GM23338 (cell line): ENCODE results near the gene ENTPD3. TPM values are rescaled to one million over a fixed set of nuclear protein-coding genes. Genes with fewer than 3 reads are reported as not detected.
A peak's percentile ranks its signal among the peaks of the same experiment; 100 is the strongest.

Experiments
- ATAC-seq: fragments of 200-7000 bp; cut with Tn5 transposase; 3 replicates; pipeline ENCODE4 v1.9.1; 2020
- DNase-seq: peaks from one replicate; pipeline ENCODE4 v3.0.0-alpha.2; 2015; ENCODE audit warnings: low spot score
- H2AFZ ChIP-seq: fragments of 200-600 bp; sonication (generic); 2 replicates; pipeline ENCODE4 v1.8.0; 2016; ENCODE audit warnings: antibody characterized with exemption, mild to moderate bottlenecking, moderate library complexity
- H3F3A ChIP-seq: fragments of 200-600 bp; sonication (generic); replicated peaks from 2 replicates; pipeline ENCODE4 v1.8.0; 2017; ENCODE audit warnings: antibody characterized with exemption, mixed run types, low read depth
- H3K27ac ChIP-seq: fragments of 200-600 bp; sonication (generic); 2 replicates; pipeline ENCODE4 v1.6.1; 2016; ENCODE audit warnings: low read depth
- H3K27me3 ChIP-seq: fragments of 200-600 bp; sonication (generic); 2 replicates; pipeline ENCODE4 v1.8.0; 2016; ENCODE audit warnings: mild to moderate bottlenecking, mixed run types, moderate library complexity; ENCODE audit not compliant: insufficient read depth
- H3K36me3 ChIP-seq: fragments of 200-600 bp; sonication (generic); 2 replicates; pipeline ENCODE4 v1.8.0; 2016; ENCODE audit warnings: mild to moderate bottlenecking; ENCODE audit not compliant: insufficient read depth
- H3K4me1 ChIP-seq: fragments of 200-600 bp; sonication (generic); 2 replicates; pipeline ENCODE4 v1.8.0; 2016; ENCODE audit warnings: mild to moderate bottlenecking, moderate library complexity; ENCODE audit not compliant: insufficient read depth
- H3K4me2 ChIP-seq: fragments of 200-600 bp; sonication (generic); 2 replicates; pipeline ENCODE4 v1.7.1; 2017; ENCODE audit warnings: mixed run types
- H3K4me3 ChIP-seq: fragments of 200-600 bp; sonication (generic); 2 replicates; pipeline ENCODE4 v1.6.1; 2016; ENCODE audit warnings: mixed run types
- H3K79me2 ChIP-seq: fragments of 200-600 bp; sonication (generic); replicated peaks from 2 replicates; pipeline ENCODE4 v1.8.0; 2017; ENCODE audit warnings: mild to moderate bottlenecking; ENCODE audit not compliant: insufficient read depth
- H3K9me2 ChIP-seq: fragments of 200-600 bp; sonication (generic); 2 replicates; pipeline ENCODE4 v1.8.0; 2017; ENCODE audit not compliant: insufficient read depth
- H4K20me1 ChIP-seq: fragments of 200-600 bp; sonication (generic); replicated peaks from 2 replicates; pipeline ENCODE4 v1.8.0; 2017; ENCODE audit warnings: mild to moderate bottlenecking; ENCODE audit not compliant: insufficient read depth
- H3K27ac Mint-ChIP-seq: 2 replicates; pipeline ENCODE4 v1.8.0; 2020; ENCODE audit warnings: inconsistent platforms, mild to moderate bottlenecking, moderate library complexity, mixed read lengths
- H3K27me3 Mint-ChIP-seq: 3 replicates; pipeline ENCODE4 v1.8.0; 2022; ENCODE audit warnings: low read depth, mild to moderate bottlenecking, moderate library complexity, mixed read lengths, inconsistent platforms; ENCODE audit not compliant: insufficient read depth, poor library complexity
- H3K36me3 Mint-ChIP-seq: 3 replicates; pipeline ENCODE4 v1.8.0; 2021; ENCODE audit warnings: low read depth, mild to moderate bottlenecking, inconsistent platforms, moderate library complexity, mixed read lengths
- H3K4me1 Mint-ChIP-seq: 3 replicates; pipeline ENCODE4 v1.8.0; 2020; ENCODE audit warnings: mild to moderate bottlenecking, inconsistent platforms, mixed read lengths
- H3K4me3 Mint-ChIP-seq: 3 replicates; pipeline ENCODE4 v1.8.0; 2021; ENCODE audit warnings: moderate library complexity, mild to moderate bottlenecking, inconsistent platforms, mixed read lengths
- H3K9me3 Mint-ChIP-seq: 3 replicates; pipeline ENCODE4 v1.8.0; 2020; ENCODE audit warnings: moderate library complexity, mild to moderate bottlenecking, inconsistent platforms, mixed read lengths
- EZH2 ChIP-seq: fragments of 200-600 bp; sonication (generic); IDR thresholded peaks from one replicate; pipeline ENCODE4 v1.8.0; 2017; ENCODE audit warnings: antibody characterized with exemption, mild to moderate bottlenecking, low read depth; ENCODE audit not compliant: unreplicated experiment
- EZH2phosphoT487 ChIP-seq: fragments of 200-600 bp; sonication (generic); IDR thresholded peaks from one replicate; pipeline ENCODE4 v1.8.1; 2018; ENCODE audit warnings: antibody characterized with exemption; ENCODE audit not compliant: unreplicated experiment
- JUNB ChIP-seq: IDR thresholded peaks from one replicate; pipeline ENCODE4 v1.6.1; 2016; ENCODE audit warnings: antibody characterized with exemption; ENCODE audit not compliant: unreplicated experiment
- NANOG ChIP-seq: IDR thresholded peaks from 2 replicates; pipeline ENCODE4 v1.6.1; 2016; ENCODE audit warnings: antibody characterized with exemption, borderline replicate concordance
- POLR2AphosphoS5 ChIP-seq: IDR thresholded peaks from 2 replicates; pipeline ENCODE4 v1.6.1; 2016; ENCODE audit warnings: antibody characterized with exemption, low read depth
- STAT1 ChIP-seq: IDR thresholded peaks from one replicate; pipeline ENCODE4 v1.6.1; 2016; ENCODE audit warnings: antibody characterized with exemption; ENCODE audit not compliant: unreplicated experiment
- ZNF114 ChIP-seq: fragments of 250-450 bp; sonication (Bioruptor Pico); IDR thresholded peaks from 2 replicates; pipeline ENCODE4 v1.5.0; 2020; ENCODE audit warnings: mild to moderate bottlenecking, moderate library complexity
- ZNF331 ChIP-seq: fragments of 250-450 bp; sonication (Bioruptor Pico); IDR thresholded peaks from 2 replicates; pipeline ENCODE4 v1.5.0; 2020; ENCODE audit warnings: low read depth, mild to moderate bottlenecking, moderate library complexity
- polyA plus RNA-seq: library from polyadenylated mRNA; unstranded; fragments of >200 nt; fragmentation: Nextera tagmentation; extraction: Ambion mirVana; gene quantifications from 2 replicates; pipeline ENCODE4 v1.2.1, GENCODE V29; 2016
- total RNA-seq: library from RNA; depleted of rRNA; stranded (reverse); fragments of >200 nt; shearing (Covaris generic); gene quantifications from 2 replicates; pipeline ENCODE4 v1.2.3, GENCODE V29; 2014
- TF ChIP-seq, protein P1 (sequence below), 2 experiments: fragments of 200-600 bp in 1 of 2; sonication (generic) in 1 of 2; conservative IDR thresholded peaks; 2 replicates each; pipeline versions ENCODE4 v1.5.1 to v1.6.1; 2016 to 2017; ENCODE audit warnings: antibody characterized with exemption in 2 of 2, low read depth in 2 of 2, mild to moderate bottlenecking in 2 of 2, moderate library complexity in 1 of 2
- TF ChIP-seq, protein P2 (sequence below): IDR thresholded peaks from 2 replicates; pipeline ENCODE4 v1.6.1; 2016; ENCODE audit warnings: antibody characterized with exemption
- TF ChIP-seq, protein P3 (sequence below): fragments of 250-450 bp; sonication (Bioruptor Pico); IDR thresholded peaks from 2 replicates; pipeline ENCODE4 v1.5.0; 2020; ENCODE audit warnings: mild to moderate bottlenecking, moderate library complexity

The ENTPD3 gene
- total and polyA plus RNA-seq, 2 experiments from 2014 or later: 0.32 to 0.63 TPM

DNA sequence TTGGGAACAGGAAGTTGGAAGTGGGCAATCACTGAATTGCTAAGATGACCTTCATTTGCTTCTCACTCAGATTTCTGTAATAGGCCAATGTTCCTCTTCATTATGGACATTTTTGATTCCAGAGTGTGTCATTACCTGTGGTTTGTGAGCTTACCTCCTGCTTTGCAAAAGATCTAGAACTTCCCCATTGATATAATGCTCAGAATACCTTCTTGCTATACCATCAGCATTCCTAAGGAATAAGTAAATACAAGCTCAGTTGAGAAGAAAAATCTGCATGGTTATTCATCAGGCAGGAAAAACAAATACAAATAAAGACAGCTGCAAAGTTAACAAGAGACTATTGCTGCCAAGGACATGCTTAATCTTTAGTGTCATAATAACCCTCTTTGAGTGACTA is 64.6 kb downstream of the ENTPD3 start (continued):
- TF ChIP-seq, protein P1, sequence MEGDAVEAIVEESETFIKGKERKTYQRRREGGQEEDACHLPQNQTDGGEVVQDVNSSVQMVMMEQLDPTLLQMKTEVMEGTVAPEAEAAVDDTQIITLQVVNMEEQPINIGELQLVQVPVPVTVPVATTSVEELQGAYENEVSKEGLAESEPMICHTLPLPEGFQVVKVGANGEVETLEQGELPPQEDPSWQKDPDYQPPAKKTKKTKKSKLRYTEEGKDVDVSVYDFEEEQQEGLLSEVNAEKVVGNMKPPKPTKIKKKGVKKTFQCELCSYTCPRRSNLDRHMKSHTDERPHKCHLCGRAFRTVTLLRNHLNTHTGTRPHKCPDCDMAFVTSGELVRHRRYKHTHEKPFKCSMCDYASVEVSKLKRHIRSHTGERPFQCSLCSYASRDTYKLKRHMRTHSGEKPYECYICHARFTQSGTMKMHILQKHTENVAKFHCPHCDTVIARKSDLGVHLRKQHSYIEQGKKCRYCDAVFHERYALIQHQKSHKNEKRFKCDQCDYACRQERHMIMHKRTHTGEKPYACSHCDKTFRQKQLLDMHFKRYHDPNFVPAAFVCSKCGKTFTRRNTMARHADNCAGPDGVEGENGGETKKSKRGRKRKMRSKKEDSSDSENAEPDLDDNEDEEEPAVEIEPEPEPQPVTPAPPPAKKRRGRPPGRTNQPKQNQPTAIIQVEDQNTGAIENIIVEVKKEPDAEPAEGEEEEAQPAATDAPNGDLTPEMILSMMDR (conservative IDR thresholded peaks at IDR 0.05; ENCODE audit: low read depth in 2 of 2): no peak
- TF ChIP-seq ZNF331 (CRISPR knock-in tag) (no peak), ZNF114 (CRISPR knock-in tag) (no peak), STAT1 (no peak), POLR2AphosphoS5 (no peak), NANOG (no peak)
- TF ChIP-seq, protein P2, sequence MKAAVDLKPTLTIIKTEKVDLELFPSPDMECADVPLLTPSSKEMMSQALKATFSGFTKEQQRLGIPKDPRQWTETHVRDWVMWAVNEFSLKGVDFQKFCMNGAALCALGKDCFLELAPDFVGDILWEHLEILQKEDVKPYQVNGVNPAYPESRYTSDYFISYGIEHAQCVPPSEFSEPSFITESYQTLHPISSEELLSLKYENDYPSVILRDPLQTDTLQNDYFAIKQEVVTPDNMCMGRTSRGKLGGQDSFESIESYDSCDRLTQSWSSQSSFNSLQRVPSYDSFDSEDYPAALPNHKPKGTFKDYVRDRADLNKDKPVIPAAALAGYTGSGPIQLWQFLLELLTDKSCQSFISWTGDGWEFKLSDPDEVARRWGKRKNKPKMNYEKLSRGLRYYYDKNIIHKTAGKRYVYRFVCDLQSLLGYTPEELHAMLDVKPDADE: no peak

DNA sequence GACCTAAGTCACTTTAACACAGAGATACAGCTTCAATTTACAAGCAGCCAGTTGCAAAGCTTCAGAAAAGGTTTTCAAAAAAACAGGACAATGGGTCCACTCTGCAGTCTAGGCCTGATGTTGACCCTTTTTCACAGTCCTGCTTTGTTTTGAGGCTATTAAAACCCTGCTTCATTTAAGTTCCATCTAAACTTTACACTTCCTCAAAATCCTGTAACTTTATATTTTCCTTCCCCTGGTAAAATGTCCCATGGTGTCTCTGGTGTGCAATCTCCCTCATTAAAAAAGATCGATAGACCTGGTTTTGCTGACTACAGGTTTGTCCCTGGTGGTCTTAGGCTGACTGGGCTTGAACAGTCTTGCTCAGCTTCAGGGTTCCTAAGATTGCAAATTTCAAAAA is 65.1 kb downstream of the ENTPD3 start:
- no peak for DNase-seq
- Histone ChIP-seq H3K4me2 (peak overlapping the region; percentile 80), H3K4me3 (peak overlapping the region; percentile 59), H3F3A (no peaks in the 10 kb centered on the region), H3K4me1 (no peaks in the 10 kb centered on the region), H3K27ac (peak overlapping the region; percentile 81), H4K20me1 (no peaks in the 10 kb centered on the region), H3K79me2 (no peaks in the 10 kb centered on the region), H3K36me3 (no peaks in the 10 kb centered on the region), H2AFZ (0 out of 2 replicates have a peak overlapping the region, but pooled peaks have one; percentile 30), H3K27me3 (no peaks in the 10 kb centered on the region), H3K9me2 (no peaks in the 10 kb centered on the region)
- peak overlapping the region; percentile 98 for H3K27ac Mint-ChIP-seq
- no peak for ATAC-seq
- H3K27me3 Mint-ChIP-seq: peaks cover 2% of the 10 kb centered on the region
- H3K36me3 Mint-ChIP-seq: peaks cover 5% of the 10 kb centered on the region
- peak overlapping the region; percentile 90 for H3K4me3 Mint-ChIP-seq
- H3K9me3 Mint-ChIP-seq: no peaks in the 10 kb centered on the region
- peaks cover 9% of the 10 kb centered on the region for H3K4me1 Mint-ChIP-seq
- TF ChIP-seq, protein P3, sequence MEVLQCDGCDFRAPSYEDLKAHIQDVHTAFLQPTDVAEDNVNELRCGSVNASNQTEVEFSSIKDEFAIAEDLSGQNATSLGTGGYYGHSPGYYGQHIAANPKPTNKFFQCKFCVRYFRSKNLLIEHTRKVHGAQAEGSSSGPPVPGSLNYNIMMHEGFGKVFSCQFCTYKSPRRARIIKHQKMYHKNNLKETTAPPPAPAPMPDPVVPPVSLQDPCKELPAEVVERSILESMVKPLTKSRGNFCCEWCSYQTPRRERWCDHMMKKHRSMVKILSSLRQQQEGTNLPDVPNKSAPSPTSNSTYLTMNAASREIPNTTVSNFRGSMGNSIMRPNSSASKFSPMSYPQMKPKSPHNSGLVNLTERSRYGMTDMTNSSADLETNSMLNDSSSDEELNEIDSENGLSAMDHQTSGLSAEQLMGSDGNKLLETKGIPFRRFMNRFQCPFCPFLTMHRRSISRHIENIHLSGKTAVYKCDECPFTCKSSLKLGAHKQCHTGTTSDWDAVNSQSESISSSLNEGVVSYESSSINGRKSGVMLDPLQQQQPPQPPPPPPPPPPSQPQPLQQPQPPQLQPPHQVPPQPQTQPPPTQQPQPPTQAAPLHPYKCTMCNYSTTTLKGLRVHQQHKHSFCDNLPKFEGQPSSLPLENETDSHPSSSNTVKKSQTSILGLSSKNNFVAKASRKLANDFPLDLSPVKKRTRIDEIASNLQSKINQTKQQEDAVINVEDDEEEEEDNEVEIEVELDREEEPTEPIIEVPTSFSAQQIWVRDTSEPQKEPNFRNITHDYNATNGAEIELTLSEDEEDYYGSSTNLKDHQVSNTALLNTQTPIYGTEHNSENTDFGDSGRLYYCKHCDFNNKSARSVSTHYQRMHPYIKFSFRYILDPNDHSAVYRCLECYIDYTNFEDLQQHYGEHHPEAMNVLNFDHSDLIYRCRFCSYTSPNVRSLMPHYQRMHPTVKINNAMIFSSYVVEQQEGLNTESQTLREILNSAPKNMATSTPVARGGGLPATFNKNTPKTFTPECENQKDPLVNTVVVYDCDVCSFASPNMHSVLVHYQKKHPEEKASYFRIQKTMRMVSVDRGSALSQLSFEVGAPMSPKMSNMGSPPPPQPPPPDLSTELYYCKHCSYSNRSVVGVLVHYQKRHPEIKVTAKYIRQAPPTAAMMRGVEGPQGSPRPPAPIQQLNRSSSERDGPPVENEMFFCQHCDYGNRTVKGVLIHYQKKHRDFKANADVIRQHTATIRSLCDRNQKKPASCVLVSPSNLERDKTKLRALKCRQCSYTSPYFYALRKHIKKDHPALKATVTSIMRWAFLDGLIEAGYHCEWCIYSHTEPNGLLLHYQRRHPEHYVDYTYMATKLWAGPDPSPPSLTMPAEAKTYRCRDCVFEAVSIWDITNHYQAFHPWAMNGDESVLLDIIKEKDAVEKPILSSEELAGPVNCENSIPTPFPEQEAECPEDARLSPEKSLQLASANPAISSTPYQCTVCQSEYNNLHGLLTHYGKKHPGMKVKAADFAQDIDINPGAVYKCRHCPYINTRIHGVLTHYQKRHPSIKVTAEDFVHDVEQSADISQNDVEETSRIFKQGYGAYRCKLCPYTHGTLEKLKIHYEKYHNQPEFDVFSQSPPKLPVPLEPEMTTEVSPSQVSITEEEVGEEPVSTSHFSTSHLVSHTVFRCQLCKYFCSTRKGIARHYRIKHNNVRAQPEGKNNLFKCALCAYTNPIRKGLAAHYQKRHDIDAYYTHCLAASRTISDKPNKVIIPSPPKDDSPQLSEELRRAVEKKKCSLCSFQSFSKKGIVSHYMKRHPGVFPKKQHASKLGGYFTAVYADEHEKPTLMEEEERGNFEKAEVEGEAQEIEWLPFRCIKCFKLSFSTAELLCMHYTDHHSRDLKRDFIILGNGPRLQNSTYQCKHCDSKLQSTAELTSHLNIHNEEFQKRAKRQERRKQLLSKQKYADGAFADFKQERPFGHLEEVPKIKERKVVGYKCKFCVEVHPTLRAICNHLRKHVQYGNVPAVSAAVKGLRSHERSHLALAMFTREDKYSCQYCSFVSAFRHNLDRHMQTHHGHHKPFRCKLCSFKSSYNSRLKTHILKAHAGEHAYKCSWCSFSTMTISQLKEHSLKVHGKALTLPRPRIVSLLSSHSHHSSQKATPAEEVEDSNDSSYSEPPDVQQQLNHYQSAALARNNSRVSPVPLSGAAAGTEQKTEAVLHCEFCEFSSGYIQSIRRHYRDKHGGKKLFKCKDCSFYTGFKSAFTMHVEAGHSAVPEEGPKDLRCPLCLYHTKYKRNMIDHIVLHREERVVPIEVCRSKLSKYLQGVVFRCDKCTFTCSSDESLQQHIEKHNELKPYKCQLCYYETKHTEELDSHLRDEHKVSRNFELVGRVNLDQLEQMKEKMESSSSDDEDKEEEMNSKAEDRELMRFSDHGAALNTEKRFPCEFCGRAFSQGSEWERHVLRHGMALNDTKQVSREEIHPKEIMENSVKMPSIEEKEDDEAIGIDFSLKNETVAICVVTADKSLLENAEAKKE (CRISPR knock-in tag): no peak
- no peak for TF ChIP-seq EZH2
- TF ChIP-seq JUNB: no peak
- no peak for TF ChIP-seq ZNF331 (CRISPR knock-in tag)
- TF ChIP-seq, protein P1 (conservative IDR thresholded peaks at IDR 0.05; ENCODE audit: low read depth in 2 of 2): no peak
- no peak for TF ChIP-seq ZNF114 (CRISPR knock-in tag)
- no peak for TF ChIP-seq EZH2phosphoT487
